OCI-M2 (cell line): ENCODE data around the gene ZNF594.
"Not testable (repeated sequence)": the region's sequence is repeated elsewhere in the genome, so short reads cannot be mapped to it uniquely, and the experiment has no call there.

Experiments used
- DNase-seq: peaks from one replicate; lab custom pipeline; 2025; ENCODE audit not compliant: unreplicated experiment; lab: John Stamatoyannopoulos, UW

Gene ZNF594

DNA sequence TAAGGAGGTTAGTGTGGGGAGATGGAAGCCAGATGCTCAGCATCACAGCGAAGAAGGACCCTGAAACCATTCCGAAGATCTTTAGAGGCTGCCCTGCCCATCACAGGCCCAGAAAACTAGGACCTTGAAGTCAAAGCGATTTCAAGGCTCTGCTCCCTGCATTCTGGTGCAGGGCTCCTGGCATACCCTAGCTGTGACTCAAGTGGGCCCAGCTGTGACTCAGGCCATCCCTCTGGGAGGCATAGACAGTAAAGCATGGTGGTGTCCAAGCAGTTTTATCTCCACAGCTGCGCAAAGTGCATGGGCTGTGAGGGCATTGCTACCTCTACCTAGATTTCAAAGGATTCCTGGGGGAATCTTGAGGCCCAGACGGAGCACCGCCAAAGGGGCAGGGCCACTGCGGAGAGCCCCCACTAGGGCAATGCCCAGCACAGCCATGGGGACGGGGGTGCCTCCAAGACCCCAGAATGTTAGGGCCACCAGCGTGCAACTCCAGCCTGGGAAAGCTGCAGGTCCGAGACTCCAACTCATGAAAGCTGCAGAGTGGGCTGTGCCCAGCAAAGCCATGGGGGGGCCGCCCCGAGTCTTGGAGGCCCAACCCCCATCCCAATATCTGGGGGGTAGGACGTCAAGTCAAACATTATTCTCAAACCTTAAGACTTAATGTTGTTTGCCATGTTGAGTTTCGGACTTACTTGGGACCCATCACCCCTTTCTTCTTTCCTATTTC, 11.7 kb upstream of the ZNF594 start:
- DNase-seq: no peak

DNA sequence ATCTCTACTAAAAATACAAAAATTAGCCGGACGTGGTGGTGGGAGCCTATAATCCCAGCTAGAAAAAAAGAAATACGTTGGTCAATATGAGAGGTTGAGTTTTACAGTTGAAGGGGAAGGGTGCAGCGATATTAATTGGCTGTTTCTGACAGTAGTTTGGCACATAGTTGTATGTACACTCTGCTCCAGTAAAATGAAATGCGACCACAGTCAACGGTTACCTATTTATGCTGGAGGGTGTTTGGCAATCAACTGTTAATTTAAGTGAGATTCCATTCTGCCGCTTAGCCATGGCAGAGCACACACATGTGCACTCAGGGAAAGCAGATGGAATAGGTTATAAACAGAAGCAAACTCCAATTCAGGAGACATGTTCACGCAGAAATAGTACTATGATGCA, 9.3 kb upstream of the ZNF594 start:
- DNase-seq: no peak

DNA sequence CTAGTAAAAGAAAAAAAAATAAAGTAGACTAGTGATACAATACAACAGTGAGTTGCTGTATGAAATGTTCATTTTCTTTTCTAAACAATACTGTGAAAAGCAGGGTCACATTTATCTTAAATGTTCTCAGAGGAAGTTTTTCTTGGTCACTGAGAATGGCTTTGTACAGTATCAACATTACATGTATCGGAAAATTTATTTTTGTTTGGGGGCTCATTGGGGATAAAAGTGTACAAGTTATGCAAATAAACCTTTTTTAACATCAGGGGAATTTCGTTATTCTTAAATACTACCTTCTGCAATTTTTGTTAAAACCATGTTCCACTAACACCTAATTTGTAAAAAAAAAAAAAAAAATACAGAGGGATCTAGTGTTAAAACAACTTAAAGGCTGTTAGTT, 8.7 kb upstream of the ZNF594 start:
- DNase-seq: no peak

DNA sequence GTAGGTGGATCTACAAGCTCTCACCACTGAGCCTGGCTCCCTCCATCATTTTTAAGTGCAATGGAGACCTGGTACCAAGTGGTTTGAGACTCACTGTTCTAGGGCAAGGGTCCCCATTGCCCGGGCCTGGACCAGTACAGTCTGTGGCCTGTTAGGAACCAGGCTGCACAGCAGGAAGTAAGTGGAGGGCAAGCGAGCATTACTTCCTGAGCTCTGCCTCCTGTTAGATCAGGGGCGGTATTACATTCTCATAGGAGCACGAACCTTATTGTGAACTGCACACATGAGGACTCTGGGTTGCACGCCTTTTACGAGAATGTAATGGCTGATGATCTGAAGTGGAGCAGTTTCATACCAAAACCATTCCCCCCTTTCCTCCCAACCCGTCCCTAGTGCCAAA, 6.8 kb upstream of the ZNF594 start:
- no peak for DNase-seq

DNA sequence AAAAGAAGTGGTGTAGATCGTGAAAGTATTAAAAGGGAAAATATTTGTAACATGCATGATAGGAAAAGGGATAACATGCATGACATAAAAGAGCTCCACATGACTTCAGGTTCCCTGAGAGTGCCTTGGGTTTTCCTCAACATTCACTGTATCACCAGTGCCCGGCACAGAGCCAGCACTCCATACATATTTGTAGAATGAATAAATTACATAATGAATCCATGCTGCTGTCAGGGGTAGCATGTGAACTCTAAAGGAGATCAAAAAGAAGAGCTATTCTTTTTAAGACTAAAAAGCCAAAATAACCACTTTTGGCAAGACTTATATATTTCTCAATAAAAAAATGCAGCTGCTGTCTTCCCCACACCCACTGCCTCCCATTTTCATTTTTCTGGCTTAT, 2.7 kb upstream of the ZNF594 start:
- DNase-seq: no peak

DNA sequence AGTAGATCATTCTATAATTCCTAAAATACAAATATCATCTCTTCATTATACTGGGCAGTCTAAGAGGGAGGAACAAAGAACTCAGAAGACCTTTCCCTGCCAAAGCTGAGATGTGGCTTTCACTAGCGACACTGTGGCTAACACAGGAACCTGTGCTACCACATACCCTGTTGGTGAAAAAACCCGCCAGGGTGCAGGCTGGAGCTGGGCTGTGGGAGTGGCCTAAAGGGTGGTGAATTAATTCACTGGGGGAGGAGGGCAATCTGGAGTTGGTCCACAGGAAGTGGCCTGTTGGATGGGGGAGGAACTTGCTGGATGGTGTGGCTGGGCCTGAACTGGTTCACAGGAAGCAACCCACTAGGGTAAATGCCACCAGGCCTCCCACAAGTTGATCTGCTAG, 7.4 kb downstream of the ZNF594 start:
- no peak for DNase-seq

DNA sequence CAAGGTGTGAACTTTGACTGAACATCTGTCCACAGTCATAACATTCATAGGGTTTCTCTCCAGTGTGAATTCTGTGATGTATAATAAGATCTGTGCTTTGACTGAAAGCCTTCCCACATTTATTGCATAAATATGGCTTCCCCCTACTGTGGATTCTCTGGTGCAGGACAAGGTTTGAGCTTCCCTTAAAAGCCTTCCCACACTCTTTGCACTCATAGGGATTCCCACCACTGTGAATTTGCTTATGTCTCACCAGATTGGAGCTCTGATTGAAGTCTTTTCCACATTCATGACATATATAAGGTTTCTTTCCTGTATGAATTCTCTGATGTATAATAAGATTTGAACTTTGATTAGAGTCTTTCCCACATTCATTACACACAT, 8.3 kb downstream of the ZNF594 start:
- no peak for DNase-seq

DNA sequence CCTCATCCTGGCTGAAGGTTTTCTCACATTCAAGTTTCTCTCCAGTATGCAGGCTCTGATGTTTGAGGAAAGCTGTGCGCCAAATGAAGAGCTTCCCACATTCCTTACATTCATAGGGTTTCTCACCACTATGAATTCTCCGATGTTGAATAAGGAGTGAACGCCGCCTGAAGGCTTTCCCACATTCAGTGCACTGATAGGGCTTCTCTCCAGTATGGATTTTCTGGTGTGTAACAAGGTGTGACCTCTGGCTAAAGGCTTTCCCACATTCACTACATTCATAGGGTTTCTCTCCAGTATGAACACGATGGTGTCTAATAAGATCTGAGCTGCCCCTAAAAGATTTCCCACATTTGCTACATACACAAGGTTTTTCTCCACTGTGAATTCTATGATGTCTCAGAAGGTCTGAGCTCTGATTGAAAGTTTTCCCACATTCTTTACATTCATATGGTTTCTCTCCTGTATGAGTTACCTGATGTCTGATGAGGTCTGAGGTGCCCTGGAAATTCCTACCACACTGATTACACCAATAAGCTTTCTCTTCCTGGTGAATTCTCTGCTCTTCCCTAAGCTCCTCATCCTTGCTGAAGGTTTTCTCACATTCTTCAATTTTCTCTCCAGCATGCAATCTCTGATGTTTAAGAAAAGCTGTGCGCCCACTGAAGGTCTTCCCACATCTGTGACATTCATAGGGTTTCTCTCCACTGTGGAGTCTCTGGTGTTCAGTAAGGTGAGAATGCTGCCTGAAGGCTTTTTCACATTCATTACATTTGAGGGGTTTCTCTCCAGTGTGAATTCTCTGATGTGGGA, 8.9 kb downstream of the ZNF594 start:
- no peak for DNase-seq

DNA sequence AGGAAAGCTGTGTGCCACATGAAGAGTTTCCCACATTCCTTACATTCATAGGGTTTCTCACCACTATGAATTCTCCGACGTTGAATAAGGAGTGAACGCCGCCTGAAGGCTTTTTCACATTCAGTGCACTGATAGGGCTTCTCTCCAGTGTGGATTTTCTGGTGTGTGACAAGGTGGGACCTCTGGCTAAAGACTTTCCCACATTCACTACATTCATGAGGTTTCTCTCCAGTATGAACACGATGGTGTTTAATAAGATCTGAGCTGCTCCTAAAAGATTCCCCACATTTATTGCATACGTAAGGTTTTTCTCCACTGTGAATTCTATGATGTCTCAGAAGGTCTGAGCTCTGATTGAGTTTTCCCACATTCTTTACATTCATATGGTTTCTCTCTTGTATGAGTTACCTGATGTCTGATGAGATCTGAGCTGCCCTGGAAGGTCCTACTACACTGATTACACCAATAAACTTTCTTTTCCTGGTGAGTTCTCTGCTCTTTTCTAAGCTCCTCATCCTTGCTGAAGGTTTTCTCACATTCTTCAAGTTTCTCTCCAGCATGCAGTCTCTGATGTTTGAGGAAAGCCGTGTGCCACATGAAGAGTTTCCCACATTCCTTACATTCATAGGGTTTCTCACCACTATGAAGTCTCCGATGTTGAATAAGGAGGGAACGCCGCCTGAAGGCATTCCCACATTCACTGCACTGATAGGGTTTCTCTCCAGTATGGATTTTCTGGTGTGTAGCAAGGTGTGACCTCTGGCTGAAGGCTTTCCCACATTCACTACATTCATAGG, 10.0 kb downstream of the ZNF594 start:
- DNase-seq: no peak

DNA sequence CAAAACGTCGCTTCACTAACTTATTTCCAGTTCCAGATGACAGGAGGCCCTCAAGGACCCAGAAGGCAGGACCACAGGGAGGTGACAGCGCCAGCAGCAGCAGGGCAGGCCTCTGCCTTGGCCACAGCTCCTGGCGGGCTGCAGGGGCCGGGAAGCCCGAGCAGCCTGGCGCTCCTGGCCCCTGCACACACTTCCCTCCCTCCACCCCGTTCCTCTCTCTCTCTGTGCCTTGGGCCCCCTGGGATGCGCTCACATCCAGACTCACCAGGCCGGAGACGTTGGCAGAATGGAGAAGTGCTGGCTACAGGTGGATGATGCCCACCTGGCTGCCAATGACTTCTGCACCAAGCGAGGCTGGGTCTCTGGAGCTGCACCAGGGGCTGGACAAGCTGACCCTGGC, 12.7 kb downstream of the ZNF594 start:
- no peak for DNase-seq

DNA sequence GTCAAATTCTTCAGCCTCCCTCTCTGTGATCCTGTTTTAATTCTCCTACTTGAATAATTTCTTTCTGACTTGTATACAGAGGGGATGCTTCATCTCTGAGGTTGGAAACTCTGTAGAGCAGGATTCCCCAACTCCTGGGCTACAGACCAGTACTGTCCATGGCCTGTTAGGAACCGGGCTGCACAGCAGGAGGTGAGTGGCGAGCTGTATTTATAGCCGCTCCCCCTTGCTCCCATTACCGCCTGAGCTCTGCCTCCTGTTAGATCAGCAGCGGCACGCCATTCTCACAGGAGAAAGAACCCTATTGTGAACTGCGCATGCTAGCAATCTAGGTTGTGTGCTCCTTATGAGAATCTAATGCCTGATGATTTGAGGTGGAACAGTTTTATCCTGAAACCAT, 16.6 kb downstream of the ZNF594 start:
- not testable (repeated sequence) for DNase-seq

DNA sequence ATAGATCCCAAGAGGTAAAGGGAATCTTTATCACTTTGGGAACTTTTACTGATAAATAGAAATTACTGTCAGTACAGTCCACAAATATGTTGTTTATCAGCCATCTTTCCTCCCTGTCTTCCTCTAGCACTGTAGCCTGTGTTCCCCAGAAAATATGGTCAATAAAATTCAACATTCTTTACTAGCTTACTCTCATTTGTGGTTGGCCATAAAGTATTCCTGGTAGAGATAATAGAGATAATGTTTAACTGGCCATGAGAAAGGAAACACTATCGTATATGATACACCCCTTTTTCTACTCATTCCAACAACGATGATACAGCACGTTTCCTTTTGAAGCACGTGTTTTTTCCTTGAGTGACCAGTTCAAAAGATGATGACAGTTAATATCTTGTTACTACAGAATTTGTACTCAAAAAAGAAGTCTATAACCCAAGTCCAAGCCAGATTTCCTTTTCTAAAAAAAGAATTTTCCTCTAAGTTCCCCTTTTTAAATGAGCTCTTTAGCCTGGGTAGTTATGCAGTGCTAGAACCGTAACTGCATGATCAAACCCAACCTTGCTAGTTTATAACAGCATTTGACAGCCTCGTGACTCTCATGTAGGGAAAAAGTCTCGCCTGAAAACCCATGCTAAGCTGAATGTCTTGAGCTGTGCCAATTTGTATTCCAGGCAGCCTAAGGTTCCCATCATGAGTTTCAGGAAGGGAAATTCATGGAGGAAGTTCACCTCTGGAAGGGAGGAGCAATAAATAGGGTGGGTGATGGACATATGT, 25.7 kb downstream of the ZNF594 start:
- DNase-seq: not testable (repeated sequence)

DNA sequence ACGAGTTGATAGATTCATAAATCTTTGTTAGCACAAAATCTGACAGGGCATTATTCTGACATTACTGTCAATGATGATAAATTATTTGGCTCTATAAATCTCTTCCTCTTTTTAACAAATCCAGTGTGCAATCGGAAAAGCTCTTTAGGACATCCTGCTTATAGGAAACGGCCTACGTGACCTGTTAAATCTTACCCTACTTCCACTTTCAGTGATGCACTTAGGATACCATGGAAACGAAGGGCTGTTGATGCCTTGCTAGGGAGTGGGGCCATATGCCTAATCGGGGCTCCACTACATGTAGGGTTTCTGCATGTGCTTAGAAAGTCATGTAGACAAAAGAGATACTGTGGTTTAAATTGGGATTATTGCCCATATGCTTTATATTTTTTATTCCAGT, 27.2 kb downstream of the ZNF594 start:
- no peak for DNase-seq

DNA sequence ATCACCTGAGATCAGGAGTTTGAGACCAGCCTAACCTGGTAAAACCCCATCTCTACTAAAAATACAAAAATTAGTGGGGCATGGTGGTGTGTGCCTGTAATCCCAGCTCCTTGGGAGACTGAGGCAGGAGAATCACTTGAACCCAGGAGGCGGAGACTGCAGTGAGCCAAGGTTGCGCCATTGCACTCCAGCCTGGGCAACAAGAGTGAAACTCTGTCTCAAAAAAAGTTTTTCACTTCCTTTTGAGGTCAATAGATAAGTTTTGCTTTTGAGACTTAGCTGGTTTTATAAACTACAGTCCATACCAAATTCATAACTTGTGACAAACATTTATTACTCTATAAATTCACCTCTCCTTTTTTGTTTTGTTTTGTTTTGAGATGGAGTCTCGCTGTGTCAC, 29.9 kb downstream of the ZNF594 start:
- not testable (repeated sequence) for DNase-seq

DNA sequence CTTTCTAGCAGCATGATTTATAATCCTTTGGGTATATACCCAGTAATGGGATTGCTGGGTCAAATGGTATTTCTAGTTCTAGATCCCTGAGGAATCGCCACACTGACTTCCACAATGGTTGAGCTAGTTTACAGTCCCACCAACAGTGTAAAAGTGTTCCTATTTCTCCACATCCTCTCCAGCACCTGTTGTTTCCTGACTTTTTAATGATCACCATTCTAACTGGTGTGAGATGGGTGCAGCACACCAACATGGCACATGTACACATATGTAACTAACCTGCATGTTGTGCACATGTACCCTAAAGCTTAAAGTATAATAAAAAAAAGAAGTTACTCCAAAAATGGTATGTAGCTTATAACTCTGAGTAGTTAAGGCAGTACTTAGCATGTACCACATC, 31.0 kb downstream of the ZNF594 start:
- not testable (repeated sequence) for DNase-seq

DNA sequence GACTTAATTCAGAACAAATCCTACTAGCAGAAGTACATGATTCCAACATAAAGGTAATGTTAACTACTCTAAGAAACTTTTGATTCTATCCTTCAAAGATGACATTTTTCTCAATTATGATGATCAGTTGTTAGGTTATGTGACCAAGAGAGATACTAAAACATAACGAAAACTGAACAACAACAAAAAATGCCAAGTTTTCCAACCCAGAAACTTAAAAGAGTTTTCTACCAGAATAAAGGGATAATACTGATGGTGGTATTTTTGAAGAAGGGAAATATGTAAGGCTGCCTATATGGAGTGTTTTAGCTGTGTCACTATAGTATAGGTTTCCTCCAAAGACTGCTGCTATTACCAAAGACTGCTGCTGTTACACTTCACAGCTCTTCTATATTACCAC, 45.5 kb downstream of the ZNF594 start:
- DNase-seq: not testable (repeated sequence)

DNA sequence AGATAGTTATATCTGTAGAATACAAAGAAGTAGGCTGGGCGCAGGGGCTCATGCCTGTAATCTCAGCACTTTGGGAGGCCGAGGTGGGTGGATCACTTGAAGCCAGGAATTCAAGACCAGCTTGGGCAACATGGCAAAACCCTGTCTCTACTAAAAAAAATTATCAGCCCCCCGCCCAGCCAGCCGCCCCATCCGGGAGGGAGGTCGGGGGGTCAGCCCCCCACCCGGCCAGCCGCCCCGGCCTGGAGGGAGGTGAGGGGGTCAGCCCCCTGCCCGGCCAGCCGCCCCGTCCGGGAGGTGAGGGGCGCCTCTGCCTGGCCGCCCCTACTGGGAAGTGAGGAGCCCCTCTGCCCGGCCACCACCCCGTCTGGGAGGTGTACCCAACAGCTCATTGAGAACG, 48.8 kb downstream of the ZNF594 start:
- not testable (repeated sequence) for DNase-seq

DNA sequence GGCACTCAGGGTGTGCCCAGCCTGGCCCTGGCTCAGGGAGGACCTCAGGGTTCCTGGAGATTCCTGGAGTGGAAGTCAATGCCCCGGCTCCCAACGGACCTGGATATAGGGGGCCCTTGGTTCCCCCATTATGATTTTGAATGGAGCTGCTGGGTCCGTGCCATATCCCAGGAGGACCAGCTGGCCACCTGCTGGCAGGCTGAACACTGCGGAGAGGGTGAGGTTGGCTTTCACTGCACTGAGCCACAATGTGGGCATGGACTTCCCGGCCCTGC, 52.3 kb downstream of the ZNF594 start:
- no peak for DNase-seq

DNA sequence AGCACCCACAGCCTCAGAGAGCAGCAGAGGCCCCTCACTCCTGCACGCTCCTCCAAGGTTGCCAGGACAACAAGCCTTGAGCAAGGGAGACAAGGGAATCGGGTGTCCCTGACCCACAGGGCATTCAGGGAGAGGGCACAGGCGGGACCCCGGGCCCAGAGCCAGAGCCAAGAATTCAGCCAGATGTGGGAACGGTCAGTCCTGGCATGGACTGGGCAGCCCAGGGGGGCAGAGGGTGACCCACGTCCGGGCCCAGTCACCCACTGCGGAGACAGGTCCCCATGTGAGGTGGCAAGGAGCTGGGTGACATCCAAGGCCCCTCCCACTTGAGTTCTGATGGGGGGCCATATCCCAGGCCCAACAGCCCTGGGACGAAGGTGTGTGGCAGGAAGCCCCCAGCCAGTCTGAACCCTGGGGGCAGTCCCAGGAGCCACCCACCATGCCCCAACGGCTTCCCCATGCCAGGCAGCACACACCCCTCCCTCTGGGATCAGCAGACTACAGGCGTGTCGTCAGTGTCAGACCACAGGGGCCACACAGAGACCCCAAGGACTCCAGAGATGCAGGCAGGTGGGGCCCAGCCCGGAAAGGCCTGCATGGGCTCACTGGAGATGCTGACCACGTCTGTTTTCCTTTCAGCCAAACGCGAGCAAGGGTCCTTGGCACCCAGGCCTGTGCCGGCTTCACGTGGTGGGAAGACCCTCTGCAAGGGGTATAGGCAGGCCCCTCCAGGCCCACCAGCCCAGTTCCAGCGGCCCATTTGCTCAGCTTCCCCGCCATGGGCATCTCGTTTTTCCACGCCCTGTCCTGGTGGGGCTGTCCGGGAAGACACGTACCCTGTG, 52.8 kb downstream of the ZNF594 start:
- no peak for DNase-seq

DNA sequence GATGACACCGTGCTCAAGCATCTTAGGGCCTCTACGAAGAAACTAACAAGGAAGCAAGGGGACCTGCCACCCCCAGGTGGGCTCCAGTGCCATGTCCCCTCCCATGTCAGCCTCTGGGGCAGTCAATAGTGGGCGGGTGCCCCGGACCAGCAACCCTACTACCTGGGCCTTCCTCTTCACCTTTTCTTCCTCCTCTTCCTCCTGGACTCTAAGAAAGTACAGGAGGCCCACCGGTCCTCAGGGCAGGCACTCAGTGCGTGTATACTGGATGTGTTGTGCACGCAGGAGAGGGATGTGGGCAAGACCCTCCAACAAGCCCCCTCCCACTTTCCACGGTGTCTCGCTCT, 53.5 kb downstream of the ZNF594 start:
- DNase-seq: not testable (repeated sequence)
